DMS153 (cell line): Measurements from ENCODE around the gene PIP5K1B.
"Not testable (repeated sequence)": the region's sequence is repeated elsewhere in the genome, so short reads cannot be mapped to it uniquely, and the experiment has no call there.

ENCODE experiments used
- DNase-seq: peaks from one replicate; lab custom pipeline; 2025; lab: John Stamatoyannopoulos, UW

Gene PIP5K1B

DNA sequence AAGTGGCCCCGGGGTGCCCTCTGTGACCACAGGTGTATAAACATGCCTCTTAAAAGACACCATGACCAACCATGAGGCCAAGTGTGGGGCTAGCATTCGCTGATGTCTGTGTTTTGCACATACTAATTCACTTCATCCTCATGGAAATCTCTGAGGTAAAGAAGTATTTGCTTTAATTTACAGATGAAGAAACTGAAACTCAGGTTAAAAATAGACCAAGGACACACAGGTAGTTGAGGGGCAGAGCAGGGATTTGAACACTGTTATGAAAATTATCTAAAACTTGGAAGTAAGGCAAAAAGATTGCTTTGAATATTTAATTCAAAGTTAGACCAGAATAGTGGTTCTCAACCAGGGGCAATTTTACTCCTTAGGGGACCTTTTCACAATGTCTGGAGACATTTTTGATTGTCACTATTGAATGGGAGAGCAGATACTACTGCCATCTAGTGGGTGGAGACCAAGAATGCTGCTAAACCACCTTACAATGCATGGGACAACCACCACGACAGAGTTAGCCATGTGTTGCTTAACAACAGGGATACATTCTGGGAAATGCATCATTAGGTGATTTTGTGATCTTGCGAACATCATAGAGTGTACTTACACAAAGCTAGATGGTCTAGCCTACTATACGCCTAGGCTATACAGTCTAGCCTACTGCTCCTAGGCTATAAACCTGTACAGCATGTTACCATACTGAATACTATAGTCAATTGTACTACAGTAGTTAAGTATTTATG is 322.5 kb downstream of the PIP5K1B start:
- DNase-seq, result peak; percentile 67

DNA sequence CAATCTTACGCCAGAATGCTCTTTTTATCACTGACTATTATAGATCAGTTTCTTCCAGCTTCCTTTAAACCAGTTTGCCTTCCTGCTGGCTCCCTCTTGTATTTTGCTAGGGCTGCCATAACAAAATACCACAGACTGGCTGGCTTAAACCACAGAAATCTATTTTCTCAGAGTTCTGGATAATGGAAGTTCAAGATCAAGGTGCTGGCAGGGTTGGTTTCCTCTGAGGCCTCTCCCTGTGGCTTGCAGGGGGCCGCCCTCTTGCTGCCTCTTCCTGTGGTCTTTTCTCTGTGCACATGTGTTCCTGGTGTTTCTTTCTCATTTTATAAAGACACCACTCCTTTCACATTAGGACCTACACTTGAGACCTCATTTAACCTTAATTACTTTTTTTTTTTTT is 323.7 kb downstream of the PIP5K1B start:
- no peak for DNase-seq

DNA sequence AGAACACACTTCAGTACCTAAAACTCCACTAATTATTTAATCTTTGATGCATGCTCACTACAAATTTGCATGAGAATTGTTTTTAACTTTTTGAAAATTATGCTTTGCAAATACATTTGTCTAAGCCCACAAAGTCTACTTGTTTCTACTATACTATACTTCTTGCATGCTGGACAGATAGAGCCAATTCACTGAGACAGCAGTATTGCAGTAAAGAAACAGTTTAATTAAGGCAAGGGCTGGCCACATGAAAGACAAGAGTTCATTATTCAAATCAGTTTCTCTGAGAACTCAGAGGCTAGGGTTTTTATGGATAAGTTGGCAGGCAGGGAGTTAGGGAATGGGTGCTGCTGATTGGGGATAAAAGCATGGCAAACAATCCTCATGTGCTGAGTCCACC is 324.5 kb downstream of the PIP5K1B start:
- no peak for DNase-seq

- DNase-seq, result no peak
These were observed 326.0 kb downstream of the PIP5K1B start for GRCh38 chr9:69030851-69031645.

DNA sequence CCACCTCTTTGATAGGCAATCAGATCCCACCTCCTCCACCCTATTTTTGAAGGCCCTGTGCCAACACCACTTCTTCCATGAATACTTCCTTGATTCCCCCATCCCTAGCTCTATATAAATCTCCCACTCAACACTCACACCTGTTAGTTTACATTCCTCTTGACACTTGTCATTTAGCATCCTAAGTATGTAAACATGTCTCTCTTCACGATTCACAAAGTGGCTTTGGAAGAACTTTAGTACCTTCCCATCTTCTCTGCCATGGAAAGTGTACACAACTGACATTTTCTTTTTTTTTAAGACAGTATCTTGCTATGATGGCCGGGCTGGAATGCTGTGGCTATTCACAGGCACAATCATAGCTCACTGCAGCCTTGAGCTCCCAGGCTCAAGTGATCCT is 329.0 kb downstream of the PIP5K1B start:
- peak; percentile 18 for DNase-seq

GRCh38 chr9:69035438-69036308 is 330.6 kb downstream of the PIP5K1B start, which contains the start of gene FXN:
FXN (plus strand) TSS chr9:69035752; CDS start chr9:69035783, 31 bp downstream.
- peak; percentile 37 for DNase-seq

- no peak for DNase-seq
These were observed 331.3 kb downstream of the PIP5K1B start for GRCh38 chr9:69036309-69036708.

DNA sequence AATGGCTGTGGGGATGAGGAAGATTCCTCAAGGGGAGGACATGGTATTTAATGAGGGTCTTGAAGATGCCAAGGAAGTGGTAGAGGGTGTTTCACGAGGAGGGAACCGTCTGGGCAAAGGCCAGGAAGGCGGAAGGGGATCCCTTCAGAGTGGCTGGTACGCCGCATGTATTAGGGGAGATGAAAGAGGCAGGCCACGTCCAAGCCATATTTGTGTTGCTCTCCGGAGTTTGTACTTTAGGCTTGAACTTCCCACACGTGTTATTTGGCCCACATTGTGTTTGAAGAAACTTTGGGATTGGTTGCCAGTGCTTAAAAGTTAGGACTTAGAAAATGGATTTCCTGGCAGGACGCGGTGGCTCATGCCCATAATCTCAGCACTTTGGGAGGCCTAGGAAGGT is 331.8 kb downstream of the PIP5K1B start:
- DNase-seq, result no peak

DNA sequence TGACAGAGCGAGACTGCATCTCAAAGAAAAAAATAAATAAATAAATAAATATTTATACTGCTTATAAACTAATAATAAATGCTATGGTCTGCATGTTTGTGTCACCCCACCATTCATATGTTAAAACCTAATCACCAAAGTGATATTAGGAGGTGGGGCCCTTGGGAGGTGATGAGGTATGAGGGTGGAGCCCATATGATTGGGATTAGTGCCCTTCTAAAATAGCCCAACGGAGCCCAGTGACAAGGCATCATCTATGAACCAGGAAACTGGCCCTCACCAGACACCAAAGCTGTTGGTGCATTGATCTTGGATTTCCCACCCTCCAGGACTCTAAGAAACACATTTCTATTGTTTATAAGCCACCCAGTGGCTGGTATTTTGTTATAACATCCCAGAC is 335.6 kb downstream of the PIP5K1B start:
- DNase-seq, result no peak

DNA sequence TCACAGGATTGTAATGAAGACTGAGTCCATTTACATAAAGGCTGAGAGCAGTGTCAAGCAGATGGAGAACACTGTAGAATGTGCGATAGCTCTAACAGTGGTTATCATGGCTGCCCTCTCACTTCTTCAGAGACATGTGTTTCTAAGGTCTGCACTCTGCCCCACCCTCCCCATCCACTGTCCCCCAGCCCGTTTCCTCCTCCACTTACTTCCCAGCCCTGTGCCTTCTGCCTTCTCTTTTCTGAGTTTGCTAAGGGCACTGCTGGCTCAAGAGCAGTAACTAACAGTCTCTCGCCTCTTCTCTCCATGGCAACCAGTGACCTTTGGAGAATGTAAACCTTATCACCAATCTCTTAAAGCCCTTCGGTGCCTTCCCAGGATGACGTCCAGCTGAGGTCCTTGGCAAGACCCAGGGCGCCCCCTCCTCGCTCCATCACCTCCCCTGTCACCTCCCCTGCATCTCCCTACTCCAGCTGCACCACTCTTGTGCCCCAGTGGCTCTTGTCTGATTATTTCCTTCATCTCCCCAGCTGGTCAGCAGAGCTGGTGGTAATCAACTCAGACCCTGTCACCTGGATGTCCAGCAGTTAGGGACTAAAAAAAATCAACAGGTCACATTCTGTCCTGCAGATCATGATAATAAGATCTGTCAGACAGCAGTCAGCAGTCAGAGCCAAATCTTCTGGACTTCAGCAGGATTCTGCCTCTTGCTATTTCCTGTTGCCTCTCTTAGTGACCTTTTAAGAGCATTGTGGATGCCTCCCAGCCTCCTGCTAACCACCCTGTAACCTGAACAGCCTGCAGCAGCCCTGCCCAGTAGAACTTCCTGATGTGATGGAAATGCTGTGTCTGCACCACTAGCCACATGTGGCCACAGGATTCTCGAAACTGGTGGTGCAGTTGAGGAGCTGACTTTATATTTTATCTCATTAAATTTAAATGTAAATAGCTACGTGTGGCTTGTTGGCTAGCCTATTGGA is 339.5 kb downstream of the PIP5K1B start:
- peak; percentile 59 for DNase-seq

GRCh38 chr9:69045821-69046220 is 340.8 kb downstream of the PIP5K1B start:
- no peak for DNase-seq

DNA sequence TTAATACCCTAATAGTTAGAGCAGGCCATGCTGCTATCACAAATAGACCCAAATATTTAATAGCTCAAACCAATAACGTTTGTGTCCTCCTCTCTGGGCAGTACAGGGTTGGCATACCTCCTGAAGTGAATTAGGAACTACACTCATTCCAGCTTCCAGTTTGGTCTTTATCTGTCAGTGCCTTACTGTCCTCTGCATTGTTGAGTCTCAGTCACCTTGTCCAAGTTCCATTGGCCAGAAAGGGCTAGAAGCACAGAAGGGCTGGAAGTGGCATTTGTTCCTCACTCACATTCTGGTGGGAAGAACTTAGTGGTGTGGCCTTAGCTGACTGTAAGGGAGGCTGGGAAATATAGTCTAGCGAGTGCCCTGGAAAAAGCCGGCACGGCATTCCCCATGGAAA is 341.7 kb downstream of the PIP5K1B start:
- DNase-seq, result no peak

DNA sequence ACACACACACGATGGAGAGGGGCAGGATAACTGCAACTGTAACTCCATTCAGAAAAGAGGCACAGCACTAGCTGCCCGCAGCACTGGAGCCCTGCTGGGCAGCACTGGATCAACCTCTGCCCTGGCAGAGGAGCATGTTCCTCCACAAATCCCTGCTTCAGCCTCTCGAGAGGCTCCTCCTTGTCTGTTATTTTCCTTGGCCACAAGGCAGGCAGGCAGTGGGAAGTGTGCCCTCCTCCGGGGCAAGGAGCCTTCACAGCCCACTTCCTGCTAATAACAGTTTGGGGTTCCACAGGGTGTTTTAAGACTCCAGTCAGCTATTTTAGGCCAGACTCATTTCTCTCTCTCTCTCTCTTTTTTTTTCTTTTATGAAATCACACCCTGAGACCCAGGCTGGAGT is 342.3 kb downstream of the PIP5K1B start:
- DNase-seq, result no peak

DNA sequence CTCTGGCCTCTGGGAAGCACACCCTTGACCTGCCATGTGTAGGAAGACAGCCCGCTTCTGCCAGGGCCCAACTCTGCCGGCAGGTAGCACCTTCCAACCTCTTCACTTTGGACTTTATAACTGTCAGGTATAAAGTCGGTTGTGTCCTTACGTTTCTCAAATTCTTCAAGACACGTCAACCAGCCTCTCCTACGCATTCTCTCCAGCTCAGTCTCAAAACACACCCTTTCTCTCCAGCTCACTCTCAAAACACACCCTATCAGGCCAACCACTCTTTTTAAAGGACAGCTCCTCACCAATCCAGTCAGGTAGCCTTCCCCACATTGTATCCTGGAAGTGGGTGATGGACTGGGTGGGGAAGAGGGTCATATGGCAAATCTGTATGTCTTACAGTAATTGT is 344.1 kb downstream of the PIP5K1B start:
- DNase-seq, result no peak

- not testable (repeated sequence) for DNase-seq
These were observed 345.9 kb downstream of the PIP5K1B start for GRCh38 chr9:69050936-69051335.

GRCh38 chr9:69054989-69055388 is 349.9 kb downstream of the PIP5K1B start:
- no peak for DNase-seq

- no peak for DNase-seq
These were observed 351.3 kb downstream of the PIP5K1B start for GRCh38 chr9:69056191-69056815.

GRCh38 chr9:69058101-69058500 is 353.1 kb downstream of the PIP5K1B start:
- DNase-seq, result no peak
